IMR-90 (cell line): ENCODE results near the gene SLC51A. TPM values are rescaled to one million over a fixed set of nuclear protein-coding genes. Genes with fewer than 3 reads are reported as not detected.
"Not testable (repeated sequence)": the region's sequence is repeated elsewhere in the genome, so short reads cannot be mapped to it uniquely, and the experiment has no call there.

ENCODE experiments used
- ATAC-seq: fragments of 200-7000 bp; cut with Tn5 transposase; 2 replicates; pipeline ENCODE4 v1.9.1; 2020; ENCODE audit warnings: low read depth, mild to moderate bottlenecking, moderate library complexity
- BruUV-seq: library from RNA; stranded (reverse); fragments of 400-500 nt; replicated peaks from 2 replicates; lab custom pipeline; 2021; lab: Mats Ljungman, UMichigan
- CTCF ChIA-PET: fragments of 300-600 bp; formaldehyde crosslinking; extraction: SDS; loops from one replicate; lab custom pipeline; 2021; ENCODE audit warnings: antibody characterized with exemption; lab: Yijun Ruan, JAX
- POLR2A ChIA-PET: fragments of 300-600 bp; sonication (Branson Sonifier 250); formaldehyde crosslinking; loops from one replicate; lab custom pipeline; 2022; ENCODE audit warnings: antibody characterized with exemption; ENCODE audit not compliant: unreplicated experiment; lab: Charles Lee
- DNase-seq: peaks from one replicate; pipeline ENCODE4 v3.0.0; 2013
- H2AFZ ChIP-seq: replicated peaks from 2 replicates; pipeline ENCODE3; 2013; ENCODE audit warnings: low read length, mild to moderate bottlenecking; ENCODE audit not compliant: poor library complexity
- H2AK5ac ChIP-seq: 2 replicates; pipeline ENCODE4 v1.6.1; 2013; ENCODE audit warnings: low read depth, low read length, inconsistent platforms
- H2AK9ac ChIP-seq: replicated peaks from 2 replicates; pipeline ENCODE3; 2013; ENCODE audit warnings: mild to moderate bottlenecking, low read depth, low read length, moderate library complexity; ENCODE audit not compliant: poor library complexity
- H2BK120ac ChIP-seq: 2 replicates; pipeline ENCODE4 v1.6.1; 2013; ENCODE audit warnings: low read depth, low read length, inconsistent platforms
- H2BK15ac ChIP-seq: 3 replicates; pipeline ENCODE4 v1.6.1; 2013; ENCODE audit warnings: low read depth, low read length, inconsistent platforms
- H2BK20ac ChIP-seq: 2 replicates; pipeline ENCODE4 v1.6.1; 2013; ENCODE audit warnings: low read depth, mild to moderate bottlenecking, inconsistent platforms, low read length, moderate library complexity
- H2BK5ac ChIP-seq: 2 replicates; pipeline ENCODE4 v1.6.1; 2013; ENCODE audit warnings: mild to moderate bottlenecking, low read depth, low read length, inconsistent platforms; ENCODE audit not compliant: poor library complexity, severe bottlenecking
- H3K14ac ChIP-seq: replicated peaks from 2 replicates; pipeline ENCODE4 v1.6.1; 2013; ENCODE audit warnings: low read depth, low read length, inconsistent platforms
- H3K18ac ChIP-seq: 2 replicates; pipeline ENCODE4 v1.6.1; 2013; ENCODE audit warnings: low read depth, low read length, control low read depth
- H3K23ac ChIP-seq: 2 replicates; pipeline ENCODE4 v1.6.1; 2013; ENCODE audit warnings: low read depth, low read length, inconsistent platforms
- H3K27ac ChIP-seq: 2 replicates; pipeline ENCODE4 v1.5.1; 2013; ENCODE audit warnings: mild to moderate bottlenecking, control low read depth, low read length; ENCODE audit not compliant: insufficient read depth
- H3K27me3 ChIP-seq: 2 replicates; pipeline ENCODE4 v1.6.1; 2013; ENCODE audit warnings: low read length; ENCODE audit not compliant: control insufficient read depth, insufficient read depth
- H3K36me3 ChIP-seq: 2 replicates; pipeline ENCODE4 v1.6.1; 2013; ENCODE audit warnings: low read length, mixed read lengths; ENCODE audit not compliant: control insufficient read depth, insufficient read depth
- H3K4ac ChIP-seq: 2 replicates; pipeline ENCODE4 v1.6.1; 2013; ENCODE audit warnings: low read depth, low read length, inconsistent platforms
- H3K4me1 ChIP-seq: 2 replicates; pipeline ENCODE4 v1.6.1; 2013; ENCODE audit warnings: low read length, mixed read lengths; ENCODE audit not compliant: control insufficient read depth, insufficient read depth
- H3K4me2 ChIP-seq: 2 replicates; pipeline ENCODE4 v1.6.1; 2013; ENCODE audit warnings: low read depth, mild to moderate bottlenecking, control low read depth, low read length, moderate library complexity
- H3K4me3 ChIP-seq: 2 replicates; pipeline ENCODE4 v1.5.1; 2013; ENCODE audit warnings: low read depth, mild to moderate bottlenecking, control low read depth, low read length, moderate library complexity; ENCODE audit not compliant: insufficient read depth
- H3K56ac ChIP-seq: 2 replicates; pipeline ENCODE4 v1.6.1; 2013; ENCODE audit warnings: low read length, inconsistent platforms; ENCODE audit not compliant: insufficient read depth; ENCODE audit errors: extremely low read depth
- H3K79me1 ChIP-seq, 2 experiments: 2 replicates each; pipeline ENCODE4 v1.6.1; 2013; ENCODE audit warnings: low read length in 2 of 2, inconsistent platforms in 1 of 2, low read depth in 1 of 2
- H3K9ac ChIP-seq: 2 replicates; pipeline ENCODE4 v1.6.1; 2013; ENCODE audit warnings: low read depth, low read length, control low read depth
- H3K9me1 ChIP-seq: 2 replicates; pipeline ENCODE4 v1.6.1; 2013; ENCODE audit warnings: low read length, inconsistent platforms; ENCODE audit not compliant: insufficient read depth
- H3K9me3 ChIP-seq: 2 replicates; pipeline ENCODE4 v1.6.1; 2013; ENCODE audit warnings: low read length; ENCODE audit not compliant: control insufficient read depth, insufficient read depth
- H4K20me1 ChIP-seq: 2 replicates; pipeline ENCODE4 v1.6.1; 2013; ENCODE audit warnings: low read length, inconsistent platforms; ENCODE audit not compliant: insufficient read depth
- H4K5ac ChIP-seq: 2 replicates; pipeline ENCODE4 v1.6.1; 2013; ENCODE audit warnings: mild to moderate bottlenecking, low read depth, low read length, control low read depth
- H4K8ac ChIP-seq, 2 experiments: 2 replicates each; pipeline ENCODE4 v1.6.1; 2013; ENCODE audit warnings: low read depth in 2 of 2, low read length in 2 of 2, control low read depth in 1 of 2, inconsistent platforms in 1 of 2
- H4K91ac ChIP-seq: 2 replicates; pipeline ENCODE4 v1.6.1; 2013; ENCODE audit warnings: low read depth, low read length, inconsistent platforms; ENCODE audit not compliant: insufficient read depth
- WGBS, 2 experiments: methylation state at CpG; one replicate each; pipeline versions ENCODE4 v1.1.5 to v1.1.7; 2013; ENCODE audit warnings: missing lambda C conversion rate in 2 of 2; ENCODE audit not compliant: insufficient read length in 1 of 2; ENCODE audit errors: extremely low coverage in 2 of 2; 5-methylcytosine and 5-hydroxymethylcytosine counted together
- dilution Hi-C: fragments of 300-500 bp; cut with HindIII; formaldehyde crosslinking; loops from one replicate; pipeline ENCODE4 v1.14.3; 2018; ENCODE audit warnings: low sequenced_read_pairs; ENCODE audit not compliant: unreplicated experiment
- in situ Hi-C: fragments of 300-500 bp; cut with MboI; formaldehyde crosslinking; loops from 3 replicates; pipeline ENCODE4 v1.14.3; 2019; ENCODE audit warnings: low sequenced_read_pairs, inconsistent platforms, mixed read lengths
- intact Hi-C: fragments of 100-400 bp; cut with micrococcal nuclease; formaldehyde crosslinking; loops from 2 replicates; pipeline ENCODE4 v1.10.0; 2022
- polyA plus RNA-seq, 3 experiments: library from polyadenylated mRNA; depleted of rRNA; stranded (reverse); fragments of >200 nt; gene quantifications; 2 replicates each; pipeline ENCODE4 v1.2.3, GENCODE V29; 2012; ENCODE audit warnings: low replicate concordance in 1 of 3
- total RNA-seq: library from RNA; depleted of rRNA; stranded (reverse); fragments of >200 nt; gene quantifications from 2 replicates; pipeline ENCODE4 v1.2.3, GENCODE V29; 2012

The SLC51A gene
- total and polyA plus RNA-seq, 2 of the 4 experiments (the other 2 are of a cell fraction) = not detected

DNA sequence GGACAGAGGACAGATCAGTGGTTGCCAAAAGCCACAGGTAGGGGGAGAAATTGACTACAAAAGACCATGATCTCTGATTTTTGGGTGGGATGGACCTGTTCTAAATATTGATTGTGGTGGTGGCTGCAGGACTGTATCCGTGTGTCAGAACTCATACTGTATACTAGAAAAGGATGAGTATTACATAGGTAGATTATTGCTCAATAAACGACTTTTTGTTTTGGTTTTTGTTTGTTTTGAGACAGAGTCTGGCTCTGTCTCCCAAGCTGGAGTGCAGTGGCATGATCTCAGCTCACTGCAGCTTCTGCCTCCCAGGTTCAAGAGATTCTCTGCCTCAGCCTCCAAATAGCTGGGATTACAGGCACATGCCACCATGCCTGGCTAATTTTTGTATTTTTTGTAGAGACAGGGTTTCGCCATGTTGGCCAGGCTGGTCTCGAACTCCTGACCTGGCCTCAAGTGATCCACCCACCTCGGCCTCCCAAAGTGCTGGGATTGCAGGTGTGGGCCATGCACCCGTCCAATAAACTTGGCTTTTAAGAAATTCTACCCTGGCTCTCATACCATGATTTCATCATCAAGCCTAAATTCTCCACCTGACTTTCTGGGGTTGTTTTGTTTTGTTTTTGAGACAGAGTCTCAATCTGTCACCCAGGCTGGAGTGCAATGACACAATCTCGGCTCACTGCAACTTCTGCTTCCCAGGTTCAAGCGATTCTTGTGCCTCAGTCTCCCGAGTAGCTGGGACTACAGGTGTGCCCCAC, 10.7 kb upstream of the SLC51A start:
- BruUV-seq, H3K9ac ChIP-seq, H2AK9ac ChIP-seq, CTCF ChIA-PET, H3K14ac ChIP-seq, H3K4me3 ChIP-seq, H3K56ac ChIP-seq, H2BK5ac ChIP-seq, H2BK120ac ChIP-seq, H2AFZ ChIP-seq, H3K36me3 ChIP-seq, H3K23ac ChIP-seq, H3K9me1 ChIP-seq, dilution Hi-C loops, H4K5ac ChIP-seq, H3K9me3 ChIP-seq, H3K4me1 ChIP-seq, H4K20me1 ChIP-seq, H3K4ac ChIP-seq, H3K27ac ChIP-seq, H4K91ac ChIP-seq, ATAC-seq, H3K4me2 ChIP-seq, in situ Hi-C loops, DNase-seq, H3K18ac ChIP-seq, H2BK20ac ChIP-seq, H2AK5ac ChIP-seq, H3K79me1 ChIP-seq, H4K8ac ChIP-seq, H2BK15ac ChIP-seq: not testable (repeated sequence)
- H3K27me3 ChIP-seq = peaks cover 18% of the 10 kb centered on the region
- intact Hi-C loops = loop anchor here (5.0 kb wide), 1 partner anchor 348 kb away; no protein-coding TSS in a partner anchor
- POLR2A ChIA-PET = interaction anchor here (0.6 kb wide), 1 partner anchor 23 kb away, joined by 13 read pairs; no protein-coding TSS in a partner anchor
- no CpG with 5 or more reads among the region's 9 CpGs for WGBS, 2 experiments
